H1 (cell line): ENCODE measurements around the gene RGP1. TPM values are rescaled to one million over a fixed set of nuclear protein-coding genes. Genes with fewer than 3 reads are reported as not detected.

Experiments
- BCL11A ChIP-seq, 2 experiments: IDR thresholded peaks; one replicate each; pipeline ENCODE4 v1.6.1; 2011; ENCODE audit warnings: low read depth in 2 of 2, low read length in 2 of 2, mild to moderate bottlenecking in 2 of 2
- CBX8 ChIP-seq: fragments of 300-800, 300-1000 bp; sonication (generic); IDR thresholded peaks from 2 replicates; pipeline ENCODE4 v1.7.1; 2016; ENCODE audit warnings: low read depth, low read length, borderline replicate concordance
- EGR1 ChIP-seq: IDR thresholded peaks from 2 replicates; pipeline ENCODE4 v1.6.1; 2011; ENCODE audit warnings: low read depth, low read length, borderline replicate concordance
- POLR2AphosphoS5 ChIP-seq: IDR thresholded peaks from 2 replicates; pipeline ENCODE4 v1.6.1; 2011; ENCODE audit warnings: low read depth, low read length
- RAD21 ChIP-seq, 2 experiments: IDR thresholded peaks in 1 of 2; conservative IDR thresholded peaks in 1 of 2; 2 replicates each; pipeline ENCODE4 v1.6.1; 2011; ENCODE audit warnings: low read depth in 2 of 2, low read length in 2 of 2, improper control_type of control experiment in 1 of 2, inconsistent platforms in 1 of 2, mild to moderate bottlenecking in 1 of 2, moderate library complexity in 1 of 2
- SP4 ChIP-seq: IDR thresholded peaks from 2 replicates; pipeline ENCODE4 v1.6.1; 2012; ENCODE audit warnings: low read length, inconsistent platforms
- TBP ChIP-seq: IDR thresholded peaks from 2 replicates; pipeline ENCODE4 v1.6.1; 2011; ENCODE audit warnings: low read depth, low read length, improper control_type of control experiment
- TCF12 ChIP-seq: IDR thresholded peaks from 2 replicates; pipeline ENCODE4 v1.6.1; 2011; ENCODE audit warnings: low read depth, mild to moderate bottlenecking, low read length
- YY1 ChIP-seq: IDR thresholded peaks from 2 replicates; pipeline ENCODE4 v1.6.1; 2011; ENCODE audit warnings: low read depth, mild to moderate bottlenecking, low read length
- polyA plus RNA-seq, 7 experiments: library from polyadenylated mRNA; depleted of rRNA in 3 of 7; stranded (reverse) in 5 of 7; unstranded in 2 of 7; fragments of >200 nt in 5 of 7; fragments of 200-250 nt in 2 of 7; gene quantifications; 1 replicate in 5 of 7; 2 replicates in 1 of 7; 4 replicates in 1 of 7; pipeline versions ENCODE4 v1.2.1 to v1.2.3, GENCODE V29; 2011 to 2013; ENCODE audit warnings: missing spikeins in 2 of 7, mixed read lengths in 2 of 7
- total RNA-seq: library from RNA; stranded (reverse); fragmentation: NEBNext Ultra II Directional; extraction: Animal tissue kit (Norgen Biotek cat#: 25700); gene quantifications from 2 replicates; pipeline ENCODE4 v1.2.1, GENCODE V29; 2021
- TF ChIP-seq, protein P1 (sequence below): IDR thresholded peaks from 2 replicates; pipeline ENCODE4 v1.6.1; 2011; ENCODE audit warnings: low read length, improper control_type of control experiment

RGP1 gene
- total and polyA plus RNA-seq, 2 of the 8 experiments (the other 6 are each of a cell fraction or from before 2014, with no cell fraction given) = 11.8 to 22.7 TPM

GRCh38 chr9:35710818-35711500 lies 38.1 kb upstream of the RGP1 start (continued):
- TF ChIP-seq YY1 (no peak), TBP (no peak), SP4 (no peak), BCL11A (IDR thresholded peaks at IDR 0.05; ENCODE audit: low read depth in 2 of 2, low read length in 2 of 2) (no peak), EGR1 (no peak), RAD21 (IDR thresholded peaks at IDR 0.05 in 1 of 2, conservative IDR thresholded peaks at IDR 0.05 in 1 of 2; ENCODE audit: low read depth in 2 of 2, low read length in 2 of 2) (no peak), CBX8 (no peak), TCF12 (no peak), POLR2AphosphoS5 (no peak)
- TF ChIP-seq, protein P1, sequence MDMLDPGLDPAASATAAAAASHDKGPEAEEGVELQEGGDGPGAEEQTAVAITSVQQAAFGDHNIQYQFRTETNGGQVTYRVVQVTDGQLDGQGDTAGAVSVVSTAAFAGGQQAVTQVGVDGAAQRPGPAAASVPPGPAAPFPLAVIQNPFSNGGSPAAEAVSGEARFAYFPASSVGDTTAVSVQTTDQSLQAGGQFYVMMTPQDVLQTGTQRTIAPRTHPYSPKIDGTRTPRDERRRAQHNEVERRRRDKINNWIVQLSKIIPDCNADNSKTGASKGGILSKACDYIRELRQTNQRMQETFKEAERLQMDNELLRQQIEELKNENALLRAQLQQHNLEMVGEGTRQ = no peak
